CD14-positive monocyte (primary cell): ENCODE results near the gene TSEN34. TPM values are rescaled to one million over a fixed set of nuclear protein-coding genes. Genes with fewer than 3 reads are reported as not detected.

ENCODE experiments used
- DNase-seq, 3 donors: peaks; one replicate each; pipeline ENCODE4 v3.0.0-alpha.2; 2011 to 2022
- H2AFZ ChIP-seq: 2 replicates; pipeline ENCODE4 v1.6.0; 2012; ENCODE audit warnings: mild to moderate bottlenecking, low read depth, low read length, inconsistent platforms; ENCODE audit not compliant: insufficient read depth, poor library complexity, severe bottlenecking
- H3K27ac ChIP-seq, 2 donors: 1 replicate in 1 of 2; 2 replicates in 1 of 2; pipeline ENCODE4 v1.5.1; 2012 to 2013; ENCODE audit warnings: low read length in 2 of 2, control low read depth in 1 of 2, inconsistent platforms in 1 of 2, low read depth in 1 of 2, mild to moderate bottlenecking in 1 of 2
- H3K27me3 ChIP-seq, 2 donors: one replicate each; pipeline versions ENCODE4 v1.6.0 to v1.6.1; 2011 to 2013; ENCODE audit warnings: low read length in 2 of 2; ENCODE audit not compliant: control insufficient read depth in 2 of 2, insufficient read depth in 2 of 2
- H3K36me3 ChIP-seq, 2 donors: replicated peaks in 1 of 2; 1 replicate in 1 of 2; 2 replicates in 1 of 2; pipeline versions ENCODE4 v1.5.1 to v1.6.1; 2012 to 2013; ENCODE audit warnings: low read length in 2 of 2, control low read depth in 1 of 2, inconsistent platforms in 1 of 2, mild to moderate bottlenecking in 1 of 2; ENCODE audit not compliant: insufficient read depth in 2 of 2, control insufficient read depth in 1 of 2
- H3K4me1 ChIP-seq, 2 donors: 1 replicate in 1 of 2; 2 replicates in 1 of 2; pipeline versions ENCODE4 v1.5.1 to v1.6.1; 2012 to 2013; ENCODE audit warnings: low read length in 2 of 2, control low read depth in 1 of 2, inconsistent platforms in 1 of 2, mild to moderate bottlenecking in 1 of 2, moderate library complexity in 1 of 2; ENCODE audit not compliant: insufficient read depth in 2 of 2, control insufficient read depth in 1 of 2
- H3K4me2 ChIP-seq: replicated peaks from 2 replicates; pipeline ENCODE3; 2012; ENCODE audit warnings: low read length, moderate library complexity, mild to moderate bottlenecking; ENCODE audit not compliant: poor library complexity, severe bottlenecking; ENCODE audit errors: extremely low read depth
- H3K4me3 ChIP-seq, 3 experiments: fragments of 200-600 bp in 1 of 3; sonication (generic) in 1 of 3; replicated peaks in 1 of 3; 1 replicate in 2 of 3; 2 replicates in 1 of 3; pipeline ENCODE4 v1.5.1; 2011 to 2013; ENCODE audit warnings: low read length in 3 of 3, mild to moderate bottlenecking in 3 of 3, control low read depth in 2 of 3, low read depth in 2 of 3, inconsistent platforms in 1 of 3, moderate library complexity in 1 of 3
- H3K79me2 ChIP-seq: 2 replicates; pipeline ENCODE4 v1.6.0; 2012; ENCODE audit warnings: mild to moderate bottlenecking, control low read depth, inconsistent platforms, low read length, moderate library complexity; ENCODE audit not compliant: insufficient read depth
- H3K9ac ChIP-seq: 2 replicates; pipeline ENCODE4 v1.6.0; 2017; ENCODE audit warnings: low read length, mild to moderate bottlenecking; ENCODE audit not compliant: insufficient read depth, poor library complexity, severe bottlenecking
- H3K9me3 ChIP-seq, 2 donors: replicated peaks in 1 of 2; 1 replicate in 1 of 2; 2 replicates in 1 of 2; pipeline versions ENCODE4 v1.5.1 to v1.6.1; 2012 to 2013; ENCODE audit warnings: low read length in 2 of 2, control low read depth in 1 of 2; ENCODE audit not compliant: control insufficient read depth in 1 of 2, insufficient read depth in 1 of 2
- H4K20me1 ChIP-seq: 2 replicates; pipeline ENCODE4 v1.6.0; 2012; ENCODE audit warnings: mild to moderate bottlenecking, low read length, control low read depth, moderate library complexity; ENCODE audit not compliant: insufficient read depth
- H3K27ac Mint-ChIP-seq, 7 donors: one replicate each; pipeline ENCODE4 v1.8.0; 2020; ENCODE audit warnings: mild to moderate bottlenecking in 7 of 7, mixed read lengths in 7 of 7, moderate library complexity in 6 of 7, inconsistent platforms in 2 of 7
- H3K27me3 Mint-ChIP-seq, 3 donors: one replicate each; pipeline ENCODE4 v1.8.0; 2021 to 2022; ENCODE audit warnings: low read depth in 3 of 3, mild to moderate bottlenecking in 3 of 3, mixed read lengths in 3 of 3, moderate library complexity in 3 of 3, inconsistent platforms in 1 of 3
- H3K36me3 Mint-ChIP-seq, 2 donors: one replicate each; pipeline ENCODE4 v1.8.0; 2020; ENCODE audit warnings: mixed read lengths in 2 of 2, inconsistent platforms in 1 of 2, mild to moderate bottlenecking in 1 of 2
- H3K4me1 Mint-ChIP-seq: one replicate; pipeline ENCODE4 v1.8.0; 2020; ENCODE audit warnings: mild to moderate bottlenecking, mixed read lengths
- H3K4me3 Mint-ChIP-seq, 2 donors: one replicate each; pipeline ENCODE4 v1.8.0; 2020; ENCODE audit warnings: mild to moderate bottlenecking in 2 of 2, mixed read lengths in 2 of 2, moderate library complexity in 1 of 2
- H3K9me3 Mint-ChIP-seq, 7 donors: one replicate each; pipeline ENCODE4 v1.8.0; 2020 to 2022; ENCODE audit warnings: mixed read lengths in 7 of 7, mild to moderate bottlenecking in 6 of 7, moderate library complexity in 6 of 7, inconsistent platforms in 2 of 7
- CTCF ChIP-seq: fragments of 200-600 bp; IDR thresholded peaks from one replicate; pipeline ENCODE4 v1.8.0; 2022; ENCODE audit warnings: antibody characterized with exemption, mild to moderate bottlenecking
- WGBS: methylation state at CpG from one replicate; pipeline ENCODE4 v1.1.5; 2013; ENCODE audit warnings: missing lambda C conversion rate; ENCODE audit not compliant: insufficient coverage; 5-methylcytosine and 5-hydroxymethylcytosine counted together
- intact Hi-C, 2 donors: fragments of 100-400 bp; cut with micrococcal nuclease; formaldehyde crosslinking; loops; one replicate each; pipeline versions ENCODE4 v1.15.0 to v1.15.1; 2023
- polyA plus RNA-seq, 3 donors: library from polyadenylated mRNA; depleted of rRNA in 1 of 3; unstranded in 2 of 3; stranded (reverse) in 1 of 3; fragments of 300-500 nt in 2 of 3; fragments of >200 nt in 1 of 3; fragmentation: Illumina TruSeq in 2 of 3; gene quantifications; 1 replicate in 2 of 3; 2 replicates in 1 of 3; pipeline ENCODE4 v1.2.3, GENCODE V29; 2012 to 2021

The TSEN34 gene
- polyA plus RNA-seq, 3 donors: 59.3 to 125 (median 109) TPM

- peaks cover 22% of the 10 kb centered on the region for H4K20me1 ChIP-seq
- H3K27me3 ChIP-seq: no peaks in the 10 kb centered on the region
- peak in 1 of 3 donors; percentile 78 for DNase-seq
- no peak overlapping the region for H3K4me3 ChIP-seq
- no peaks in the 10 kb centered on the region for H3K9me3 ChIP-seq
- Mint-ChIP-seq H3K27ac (no peak overlapping the region), H3K27me3 (peaks cover 0 to 1% (median 0%) of the 10 kb centered on the region in 3 donors), H3K4me1 (peaks cover 26% of the 10 kb centered on the region), H3K9me3 (peaks cover 0 to 4% (median 0%) of the 10 kb centered on the region in 7 donors), H3K4me3 (no peak overlapping the region), H3K36me3 (peaks cover 50 to 60% of the 10 kb centered on the region in 2 donors)
- H3K4me1 ChIP-seq: peaks cover 27 to 29% of the 10 kb centered on the region in 2 donors
- no CpG with 5 or more reads among the region's 7 CpGs for WGBS
- H3K9ac ChIP-seq: no peak overlapping the region
- peaks cover 39% of the 10 kb centered on the region for H3K79me2 ChIP-seq
- H3K4me2 ChIP-seq: no peak overlapping the region
- H3K27ac ChIP-seq: no peak overlapping the region
- peaks cover 24 to 49% of the 10 kb centered on the region in 2 donors for H3K36me3 ChIP-seq
- H2AFZ ChIP-seq: no peak overlapping the region
- intact Hi-C loops: loop anchor here (10.0 kb wide), 2 partner anchors 248 to 1458 kb away; partner anchors contain the start of genes LENG8 (in 1 of the 2) and U2AF2 (in 1 of the 2)
- no peak for TF ChIP-seq CTCF
These were observed 5.4 kb downstream of the TSEN34 start for GRCh38 chr19:54196536-54196935.

- Histone ChIP-seq H3K79me2 (peaks cover 39% of the 10 kb centered on the region), H3K9ac (no peak overlapping the region), H3K9me3 (no peaks in the 10 kb centered on the region), H4K20me1 (peaks cover 23% of the 10 kb centered on the region), H3K4me1 (peaks cover 27 to 29% of the 10 kb centered on the region in 2 donors), H2AFZ (no peak overlapping the region), H3K36me3 (peaks cover 30 to 55% of the 10 kb centered on the region in 2 donors), H3K27me3 (no peaks in the 10 kb centered on the region), H3K27ac (peak overlapping the region in 1 of 2 donors; percentile 29), H3K4me3 (no peak overlapping the region), H3K4me2 (no peak overlapping the region)
- Mint-ChIP-seq H3K36me3 (peaks cover 56 to 65% of the 10 kb centered on the region in 2 donors), H3K27me3 (peaks cover 0 to 1% (median 0%) of the 10 kb centered on the region in 3 donors), H3K9me3 (peaks cover 0 to 4% (median 0%) of the 10 kb centered on the region in 7 donors), H3K27ac (peak overlapping the region in 5 of 7 donors; percentile 15 to 72 (median 54)), H3K4me3 (no peak overlapping the region), H3K4me1 (peaks cover 20% of the 10 kb centered on the region)
- WGBS: 17% methylated on average over 1 of the region's 3 CpGs
- intact Hi-C loops: loop anchor here (10.0 kb wide), 2 partner anchors 248 to 1458 kb away; partner anchors contain the start of genes LENG8 (in 1 of the 2) and U2AF2 (in 1 of the 2)
- TF ChIP-seq CTCF: no peak
- peak in 1 of 3 donors; percentile 30 for DNase-seq
These were observed 6.0 kb downstream of the TSEN34 start for GRCh38 chr19:54197121-54197520.
